Breast epithelium (tissue), 3 donors: ENCODE results near the gene CEND1.

Experiments used
- CTCF ChIP-seq, 3 donors: fragments of 450-650 bp; IDR thresholded peaks; one replicate each; pipeline ENCODE4 v1.5.1; 2016 to 2017; ENCODE audit warnings: antibody characterized with exemption in 3 of 3, mild to moderate bottlenecking in 3 of 3, moderate library complexity in 3 of 3
- POLR2A ChIP-seq: fragments of 450-650 bp; IDR thresholded peaks from one replicate; pipeline ENCODE4 v1.6.1; 2016; ENCODE audit warnings: antibody characterized with exemption, mild to moderate bottlenecking, moderate library complexity
- POLR2AphosphoS5 ChIP-seq, 3 donors: sonication (generic); formaldehyde crosslinking; IDR thresholded peaks; one replicate each; pipeline ENCODE4 v1.6.1; 2017; ENCODE audit warnings: antibody characterized with exemption in 3 of 3

GRCh38 chr11:815675-816432 is 26.0 kb upstream of the CEND1 start:
- TF ChIP-seq CTCF (IDR thresholded peaks at IDR 0.05) (no peak), POLR2A (no peak), POLR2AphosphoS5 (IDR thresholded peaks at IDR 0.05) (no peak)
